ENCODE results near the gene PHAX.

GRCh38 chr5:126562823-126563222, 37.9 kb upstream of the PHAX start:
- TF ChIP-seq, protein P1, sequence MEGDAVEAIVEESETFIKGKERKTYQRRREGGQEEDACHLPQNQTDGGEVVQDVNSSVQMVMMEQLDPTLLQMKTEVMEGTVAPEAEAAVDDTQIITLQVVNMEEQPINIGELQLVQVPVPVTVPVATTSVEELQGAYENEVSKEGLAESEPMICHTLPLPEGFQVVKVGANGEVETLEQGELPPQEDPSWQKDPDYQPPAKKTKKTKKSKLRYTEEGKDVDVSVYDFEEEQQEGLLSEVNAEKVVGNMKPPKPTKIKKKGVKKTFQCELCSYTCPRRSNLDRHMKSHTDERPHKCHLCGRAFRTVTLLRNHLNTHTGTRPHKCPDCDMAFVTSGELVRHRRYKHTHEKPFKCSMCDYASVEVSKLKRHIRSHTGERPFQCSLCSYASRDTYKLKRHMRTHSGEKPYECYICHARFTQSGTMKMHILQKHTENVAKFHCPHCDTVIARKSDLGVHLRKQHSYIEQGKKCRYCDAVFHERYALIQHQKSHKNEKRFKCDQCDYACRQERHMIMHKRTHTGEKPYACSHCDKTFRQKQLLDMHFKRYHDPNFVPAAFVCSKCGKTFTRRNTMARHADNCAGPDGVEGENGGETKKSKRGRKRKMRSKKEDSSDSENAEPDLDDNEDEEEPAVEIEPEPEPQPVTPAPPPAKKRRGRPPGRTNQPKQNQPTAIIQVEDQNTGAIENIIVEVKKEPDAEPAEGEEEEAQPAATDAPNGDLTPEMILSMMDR (conservative IDR thresholded peaks at IDR 0.05 in 1 of 2, IDR thresholded peaks at IDR 0.05 in 1 of 2; ENCODE audit: low read depth in 1 of 2, low read length in 2 of 2), result no peak
- TF ChIP-seq EZH2 (IDR thresholded peaks at IDR 0.05; ENCODE audit: low read length, missing control alignments), result no peak

Data from fibroblast of lung (primary cell).